Measurements from ENCODE around the gene PVRIG.
"Not testable (repeated sequence)": the region's sequence is repeated elsewhere in the genome, so short reads cannot be mapped to it uniquely, and the experiment has no call there.

PVRIG gene

GRCh38 chr7:100219801-100220585 lies at the start of gene PVRIG:
PVRIG (plus strand) TSS chr7:100219949; CDS start chr7:100219971, 22 bp downstream.
- DNase-seq (ENCODE audit: low spot score): not testable (repeated sequence)

GRCh38 chr7:100170101-100170897 lies 49.5 kb upstream of the PVRIG start:
- DNase-seq (ENCODE audit: low spot score): no peak

GRCh38 chr7:100171087-100171681 lies 48.6 kb upstream of the PVRIG start:
- no peak for DNase-seq (ENCODE audit: low spot score)

- DNase-seq (ENCODE audit: low spot score): no peak
Observed at GRCh38 chr7:100171840-100172239, 47.9 kb upstream of the PVRIG start.

- DNase-seq (ENCODE audit: low spot score): no peak
Observed at GRCh38 chr7:100173806-100174495, 45.8 kb upstream of the PVRIG start.

GRCh38 chr7:100174582-100174981 lies 45.2 kb upstream of the PVRIG start:
- no peak for DNase-seq (ENCODE audit: low spot score)

GRCh38 chr7:100175296-100175935 lies 44.3 kb upstream of the PVRIG start:
- no peak for DNase-seq (ENCODE audit: low spot score)

- DNase-seq (ENCODE audit: low spot score): no peak
Observed at GRCh38 chr7:100176096-100177044, 43.4 kb upstream of the PVRIG start.

- DNase-seq (ENCODE audit: low spot score): peak; percentile 84
Observed at GRCh38 chr7:100177045-100178001, 42.4 kb upstream of the PVRIG start, which contains the start of the genes GPC2 and STAG3. GPC2 (minus strand) TSS chr7:100177381; CDS start chr7:100177199, 182 bp downstream. STAG3 (plus strand) TSS chr7:100177918; CDS start chr7:100180557, 2,639 bp downstream.

- DNase-seq (ENCODE audit: low spot score): not testable (repeated sequence)
Observed at GRCh38 chr7:100180084-100180483, 39.7 kb upstream of the PVRIG start.

GRCh38 chr7:100182616-100183015 lies 37.1 kb upstream of the PVRIG start:
- DNase-seq (ENCODE audit: low spot score): not testable (repeated sequence)

GRCh38 chr7:100183090-100183489 lies 36.7 kb upstream of the PVRIG start:
- DNase-seq (ENCODE audit: low spot score): not testable (repeated sequence)

GRCh38 chr7:100185726-100186125 lies 34.0 kb upstream of the PVRIG start:
- DNase-seq (ENCODE audit: low spot score): no peak

GRCh38 chr7:100189061-100189460 lies 30.7 kb upstream of the PVRIG start:
- DNase-seq (ENCODE audit: low spot score): no peak

- DNase-seq (ENCODE audit: low spot score): peak; percentile 22
Observed at GRCh38 chr7:100190048-100190711, 29.6 kb upstream of the PVRIG start.

GRCh38 chr7:100191775-100192174 lies 28.0 kb upstream of the PVRIG start:
- DNase-seq (ENCODE audit: low spot score): no peak

GRCh38 chr7:100192281-100192862 lies 27.4 kb upstream of the PVRIG start:
- not testable (repeated sequence) for DNase-seq (ENCODE audit: low spot score)

GRCh38 chr7:100192969-100193368 lies 26.8 kb upstream of the PVRIG start:
- no peak for DNase-seq (ENCODE audit: low spot score)
